SK-N-SH treated with all-trans-retinoic acid at 6 μM for 48 hours (cell line): ENCODE results near the gene PARD3.

ENCODE experiments used
- ATAC-seq: fragments of 200-7000 bp; cut with Tn5 transposase; 3 replicates; pipeline ENCODE4 v1.9.1; 2020; ENCODE audit warnings: mild to moderate bottlenecking, moderate library complexity
- ARNTL ChIP-seq: fragments of 450-650 bp; formaldehyde crosslinking; IDR thresholded peaks from 2 replicates; pipeline ENCODE4 v1.5.0; 2020; ENCODE audit warnings: low read depth, mild to moderate bottlenecking, moderate library complexity, borderline replicate concordance
- BACH2 ChIP-seq: fragments of 250-450 bp; sonication (Bioruptor Pico); IDR thresholded peaks from 2 replicates; pipeline ENCODE4 v1.9.0; 2021; ENCODE audit warnings: mild to moderate bottlenecking, borderline replicate concordance
- CREB5 ChIP-seq: fragments of 250-450 bp; sonication (Bioruptor Pico); IDR thresholded peaks from 2 replicates; pipeline ENCODE4 v1.5.1; 2020; ENCODE audit warnings: low read depth, mild to moderate bottlenecking, moderate library complexity
- CSDC2 ChIP-seq: fragments of 250-450 bp; sonication (Bioruptor Pico); IDR thresholded peaks from 2 replicates; pipeline ENCODE4 v1.5.0; 2020; ENCODE audit warnings: mild to moderate bottlenecking, moderate library complexity
- CSRNP3 ChIP-seq: fragments of 250-450 bp; sonication (Bioruptor Pico); IDR thresholded peaks from 2 replicates; pipeline ENCODE4 v1.5.1; 2021; ENCODE audit warnings: mild to moderate bottlenecking, moderate library complexity
- ESRRG ChIP-seq: fragments of 250-450 bp; sonication (Bioruptor Pico); IDR thresholded peaks from 2 replicates; pipeline ENCODE4 v1.6.1; 2021; ENCODE audit warnings: mild to moderate bottlenecking
- GLIS3 ChIP-seq: fragments of 250-450 bp; sonication (Bioruptor Pico); IDR thresholded peaks from 2 replicates; pipeline ENCODE4 v1.5.0; 2020; ENCODE audit warnings: mild to moderate bottlenecking, moderate library complexity
- ISL1 ChIP-seq: fragments of 250-450 bp; sonication (Bioruptor Pico); IDR thresholded peaks from 2 replicates; pipeline ENCODE4 v2.1.2; 2022; ENCODE audit warnings: mild to moderate bottlenecking, moderate library complexity
- OSR1 ChIP-seq: fragments of 250-450 bp; sonication (Bioruptor Pico); IDR thresholded peaks from 2 replicates; pipeline ENCODE4 v1.8.0; 2022; ENCODE audit warnings: moderate library complexity, mild to moderate bottlenecking, inconsistent platforms
- PPARA ChIP-seq: fragments of 250-450 bp; sonication (Bioruptor Pico); IDR thresholded peaks from 2 replicates; pipeline ENCODE4 v1.5.0; 2020; ENCODE audit warnings: mild to moderate bottlenecking, borderline replicate concordance
- RARB ChIP-seq: fragments of 250-450 bp; sonication (Bioruptor Pico); IDR thresholded peaks from 2 replicates; pipeline ENCODE4 v1.8.0; 2021; ENCODE audit warnings: mild to moderate bottlenecking, moderate library complexity
- SNAI2 ChIP-seq: fragments of 250-450 bp; sonication (Bioruptor Pico); IDR thresholded peaks from 2 replicates; pipeline ENCODE4 v1.5.0; 2020; ENCODE audit warnings: mild to moderate bottlenecking, moderate library complexity
- TCF4 ChIP-seq: fragments of 250-450 bp; sonication (Bioruptor Pico); IDR thresholded peaks from 2 replicates; pipeline ENCODE4 v1.8.0; 2021; ENCODE audit warnings: mild to moderate bottlenecking, moderate library complexity, borderline replicate concordance
- TSHZ2 ChIP-seq: fragments of 250-450 bp; sonication (Bioruptor Pico); IDR thresholded peaks from 2 replicates; pipeline ENCODE4 v1.5.0; 2020; ENCODE audit warnings: mild to moderate bottlenecking, moderate library complexity
- ZC3H10 ChIP-seq: fragments of 250-450 bp; sonication (Bioruptor Pico); IDR thresholded peaks from 2 replicates; pipeline ENCODE4 v1.5.1; 2021; ENCODE audit warnings: mild to moderate bottlenecking, moderate library complexity
- ZFP30 ChIP-seq: fragments of 450-650 bp; formaldehyde crosslinking; IDR thresholded peaks from 2 replicates; pipeline ENCODE4 v1.5.0; 2022; ENCODE audit warnings: mild to moderate bottlenecking, moderate library complexity
- TF ChIP-seq, protein P1 (sequence below): fragments of 250-450 bp; sonication (Bioruptor Pico); IDR thresholded peaks from 2 replicates; pipeline ENCODE4 v1.8.0; 2020; ENCODE audit warnings: mild to moderate bottlenecking, moderate library complexity, borderline replicate concordance

Gene PARD3

DNA sequence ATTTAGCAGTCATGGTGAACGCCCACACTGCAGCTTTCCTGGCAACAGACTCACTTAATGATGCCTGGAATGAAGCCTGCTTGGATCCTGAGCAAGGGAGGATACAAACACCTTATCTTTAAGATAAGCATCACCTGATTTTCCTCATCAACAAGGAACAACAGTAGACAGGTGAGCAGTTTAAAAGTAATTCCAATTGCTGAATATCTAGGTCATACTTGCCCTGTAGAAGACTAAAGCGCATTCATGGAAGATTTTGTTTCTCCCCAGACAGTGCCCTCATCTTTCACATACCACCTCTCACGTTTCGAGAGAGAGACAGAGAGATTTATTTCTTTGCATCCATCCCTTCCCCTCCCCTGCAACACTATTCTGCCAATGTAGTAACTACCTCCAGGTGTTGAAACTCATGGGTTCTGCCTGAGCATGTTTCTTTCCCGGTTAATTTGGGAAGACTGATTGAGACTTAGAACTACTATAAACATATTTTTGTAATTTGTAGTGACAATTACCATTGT, 660.7 kb downstream of the PARD3 start (continued):
- TF ChIP-seq TSHZ2 (CRISPR knock-in tag) = no peak
- no peak for TF ChIP-seq PPARA (CRISPR knock-in tag)
- no peak for TF ChIP-seq ZC3H10 (CRISPR knock-in tag)
- TF ChIP-seq, all 23 proteins: peak for 0

DNA sequence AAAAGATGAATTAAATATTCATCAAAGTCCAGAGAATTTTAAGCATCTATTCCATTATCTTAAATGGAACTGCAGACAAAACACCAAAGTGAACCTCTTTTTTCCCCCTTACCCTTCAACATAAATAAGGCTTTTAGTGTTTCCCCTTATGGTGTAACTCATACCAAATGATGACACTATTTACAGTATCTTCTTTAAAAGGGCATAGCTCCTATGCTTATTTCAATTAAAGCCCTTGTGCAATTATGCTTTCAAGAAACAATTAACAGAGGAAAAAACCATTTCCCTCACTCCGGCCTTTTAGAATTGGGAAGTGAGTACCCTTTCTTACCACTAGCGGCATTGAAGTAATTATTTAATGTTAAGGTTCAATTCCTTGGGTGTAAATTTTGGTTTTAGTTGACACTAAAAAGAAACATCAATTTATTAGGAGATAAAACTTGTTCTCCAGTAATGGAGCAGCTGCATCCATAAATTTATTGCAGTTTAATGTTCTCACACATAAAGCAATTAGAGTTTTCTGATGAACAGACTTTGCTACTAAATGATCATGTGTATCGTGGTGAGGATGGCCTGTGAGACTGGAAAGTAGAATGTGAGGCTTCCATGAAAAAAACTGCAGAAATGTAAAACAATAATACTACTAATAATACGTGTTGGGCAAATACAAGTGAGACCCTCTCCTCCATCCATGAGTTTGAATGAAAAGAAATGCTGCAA, 661.3 kb downstream of the PARD3 start:
- no peak for ATAC-seq
- TF ChIP-seq ARNTL (CRISPR knock-in tag) (no peak), ESRRG (CRISPR knock-in tag) (no peak), OSR1 (CRISPR knock-in tag) (no peak), TSHZ2 (CRISPR knock-in tag) (no peak)
- TF ChIP-seq, all 23 proteins: peak for 0

- TF ChIP-seq SNAI2 (CRISPR knock-in tag) (no peak), CSRNP3 (no peak), ISL1 (CRISPR knock-in tag) (no peak), CREB5 (no peak), GLIS3 (CRISPR knock-in tag) (no peak), TCF4 (CRISPR knock-in tag) (no peak)
- TF ChIP-seq, protein P1, sequence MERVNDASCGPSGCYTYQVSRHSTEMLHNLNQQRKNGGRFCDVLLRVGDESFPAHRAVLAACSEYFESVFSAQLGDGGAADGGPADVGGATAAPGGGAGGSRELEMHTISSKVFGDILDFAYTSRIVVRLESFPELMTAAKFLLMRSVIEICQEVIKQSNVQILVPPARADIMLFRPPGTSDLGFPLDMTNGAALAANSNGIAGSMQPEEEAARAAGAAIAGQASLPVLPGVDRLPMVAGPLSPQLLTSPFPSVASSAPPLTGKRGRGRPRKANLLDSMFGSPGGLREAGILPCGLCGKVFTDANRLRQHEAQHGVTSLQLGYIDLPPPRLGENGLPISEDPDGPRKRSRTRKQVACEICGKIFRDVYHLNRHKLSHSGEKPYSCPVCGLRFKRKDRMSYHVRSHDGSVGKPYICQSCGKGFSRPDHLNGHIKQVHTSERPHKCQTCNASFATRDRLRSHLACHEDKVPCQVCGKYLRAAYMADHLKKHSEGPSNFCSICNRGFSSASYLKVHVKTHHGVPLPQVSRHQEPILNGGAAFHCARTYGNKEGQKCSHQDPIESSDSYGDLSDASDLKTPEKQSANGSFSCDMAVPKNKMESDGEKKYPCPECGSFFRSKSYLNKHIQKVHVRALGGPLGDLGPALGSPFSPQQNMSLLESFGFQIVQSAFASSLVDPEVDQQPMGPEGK (CRISPR knock-in tag) = no peak
Measured at GRCh38 chr10:34152434-34152833, 662.7 kb downstream of the PARD3 start.

GRCh38 chr10:34151931-34152330, 663.2 kb downstream of the PARD3 start:
- no peak for ATAC-seq
- TF ChIP-seq CSRNP3 (no peak), RARB (no peak), TCF4 (CRISPR knock-in tag) (no peak), ZFP30 (CRISPR knock-in tag) (no peak), SNAI2 (CRISPR knock-in tag) (no peak), BACH2 (CRISPR knock-in tag) (no peak), TSHZ2 (CRISPR knock-in tag) (no peak), PPARA (CRISPR knock-in tag) (no peak), OSR1 (CRISPR knock-in tag) (no peak), ESRRG (CRISPR knock-in tag) (no peak), ISL1 (CRISPR knock-in tag) (no peak), CSDC2 (CRISPR knock-in tag) (no peak)

More at GRCh38 chr10:34152434-34152833, 662.7 kb downstream of the PARD3 start:
- no peak for ATAC-seq
